Embryonic facial prominence (tissue), 1 donor: Measurements from ENCODE around the gene XXYLT1.

Source experiments
- DNase-seq: peaks from one replicate; pipeline ENCODE4 v3.0.0-alpha.2; 2016; ENCODE audit errors: extremely low spot score

Gene XXYLT1

GRCh38 chr3:195266428-195266827 lies 4.5 kb downstream of the XXYLT1 start:
- no peak for DNase-seq

- no peak for DNase-seq
Measured at GRCh38 chr3:195265363-195265976, 5.5 kb downstream of the XXYLT1 start.

- DNase-seq = no peak
Measured at GRCh38 chr3:195263925-195264600, 6.9 kb downstream of the XXYLT1 start.

GRCh38 chr3:195263193-195263924 lies 7.6 kb downstream of the XXYLT1 start:
- DNase-seq = no peak

GRCh38 chr3:195261925-195262324 lies 9.0 kb downstream of the XXYLT1 start:
- DNase-seq = no peak

- DNase-seq = no peak
Measured at GRCh38 chr3:195260280-195260905, 10.6 kb downstream of the XXYLT1 start.

GRCh38 chr3:195259475-195260279 lies 11.3 kb downstream of the XXYLT1 start:
- DNase-seq = peak; percentile 78

- no peak for DNase-seq
Measured at GRCh38 chr3:195259154-195259474, 11.8 kb downstream of the XXYLT1 start.

GRCh38 chr3:195258449-195259153 lies 12.4 kb downstream of the XXYLT1 start:
- DNase-seq = no peak

GRCh38 chr3:195257454-195258448 lies 13.2 kb downstream of the XXYLT1 start:
- no peak for DNase-seq

GRCh38 chr3:195256639-195257453 lies 14.1 kb downstream of the XXYLT1 start:
- no peak for DNase-seq

- DNase-seq = no peak
Measured at GRCh38 chr3:195255571-195256501, 15.1 kb downstream of the XXYLT1 start.

- DNase-seq = no peak
Measured at GRCh38 chr3:195255176-195255500, 15.8 kb downstream of the XXYLT1 start.

- no peak for DNase-seq
Measured at GRCh38 chr3:195254454-195255175, 16.3 kb downstream of the XXYLT1 start.

- no peak for DNase-seq
Measured at GRCh38 chr3:195253923-195254432, 17.0 kb downstream of the XXYLT1 start.

- no peak for DNase-seq
Measured at GRCh38 chr3:195251336-195252065, 19.5 kb downstream of the XXYLT1 start.
